Measurements from ENCODE around the gene TANC1.

The TANC1 gene

DNA sequence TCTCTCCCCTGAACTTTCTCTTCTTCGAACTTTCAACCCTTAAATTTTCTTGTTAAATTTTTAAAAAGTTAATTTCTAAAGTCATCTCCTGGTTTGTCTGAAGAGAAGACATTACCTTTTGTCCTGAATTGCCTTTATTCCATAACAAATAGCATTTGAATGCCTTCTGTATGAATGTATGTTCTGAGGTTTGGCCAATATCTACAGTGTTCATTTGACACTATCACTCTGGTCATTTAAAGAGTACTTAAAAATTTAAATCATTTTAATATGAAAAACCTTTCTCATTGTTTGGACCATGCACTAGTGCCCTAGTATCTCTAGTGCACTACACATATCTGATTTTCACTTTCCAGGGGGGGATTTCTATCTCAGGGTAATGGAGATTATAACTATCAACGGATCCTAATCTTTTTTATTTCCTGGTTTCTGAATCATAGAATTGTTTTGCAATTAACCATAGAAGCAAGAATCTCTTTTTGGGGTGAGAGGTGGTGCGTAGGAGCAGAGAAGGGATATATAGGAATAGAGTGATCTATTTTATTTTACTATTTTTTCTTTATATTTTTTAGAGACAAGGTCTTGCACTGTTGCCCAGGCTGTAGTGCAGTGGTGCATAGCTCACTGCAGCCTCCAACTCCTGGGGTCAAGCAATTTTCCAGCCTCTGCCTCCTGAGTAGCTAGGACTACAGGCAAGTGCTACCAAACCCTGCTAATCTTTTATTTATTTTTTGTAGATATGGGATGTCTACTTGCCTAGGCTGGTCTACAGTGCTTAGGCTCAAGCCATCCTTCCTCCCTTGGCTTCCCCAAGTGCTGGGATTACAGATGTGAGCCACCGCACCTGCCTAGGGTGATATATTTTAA is 25.5 kb downstream of the TANC1 start:
- DNase-seq (ENCODE audit: low read depth in 3 of 3, low spot score in 1 of 3), result no peak

DNA sequence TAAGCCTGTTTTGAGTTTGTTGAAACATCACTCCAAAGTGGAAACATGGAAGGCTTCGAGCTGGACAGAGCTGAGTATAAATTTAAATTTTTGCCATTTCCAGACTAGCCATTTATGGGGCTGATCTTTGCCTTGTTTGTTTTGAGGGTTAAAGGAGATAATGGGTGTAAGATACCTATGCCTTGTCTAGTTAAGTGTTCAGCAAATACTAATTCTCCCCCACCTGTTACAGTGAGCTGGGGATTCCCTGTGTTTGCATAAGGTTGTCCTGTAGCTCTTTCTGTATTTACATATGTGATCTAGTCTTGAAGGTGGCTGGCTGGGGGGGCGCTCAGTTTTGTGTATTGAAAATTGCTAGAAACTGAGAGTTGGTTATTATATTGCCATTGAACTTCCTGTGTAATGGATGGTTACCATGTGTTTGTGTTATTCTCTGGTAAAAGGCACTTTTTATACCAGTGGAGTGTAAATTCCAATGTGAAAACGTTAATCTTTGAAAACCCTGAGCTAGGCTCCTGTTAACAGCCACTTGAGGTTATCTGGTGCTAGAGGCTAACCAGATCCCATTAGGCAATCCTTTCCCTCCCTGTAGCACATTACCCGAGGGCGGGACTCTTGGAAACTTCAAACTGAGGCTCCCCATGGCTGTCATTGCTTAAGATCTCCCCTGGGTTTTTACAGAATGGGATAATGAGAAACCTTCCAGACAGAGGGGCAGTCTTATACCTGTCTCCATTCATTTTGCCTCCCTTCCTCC is 26.7 kb downstream of the TANC1 start:
- DNase-seq (ENCODE audit: low read depth in 3 of 3, low spot score in 1 of 3), result no peak

DNA sequence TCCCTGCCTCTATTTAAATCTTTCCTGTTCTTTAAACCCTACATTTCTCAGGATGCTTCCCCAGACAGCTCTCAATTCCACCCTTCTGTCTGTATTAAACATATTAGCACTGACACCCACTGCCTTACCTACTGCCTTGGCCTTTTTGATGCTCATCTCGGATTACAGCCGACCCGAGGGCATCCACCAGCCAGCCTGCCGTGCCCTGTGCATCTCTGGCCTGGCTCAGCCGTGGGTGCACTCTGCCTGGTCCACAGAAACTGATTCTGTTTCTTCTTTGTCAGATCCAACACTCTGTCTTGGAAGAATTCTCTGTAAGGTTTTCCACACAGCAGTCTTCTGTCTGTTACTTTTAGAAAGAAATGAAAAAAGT is 27.2 kb downstream of the TANC1 start:
- DNase-seq (ENCODE audit: low read depth in 3 of 3, low spot score in 1 of 3), result no peak

DNA sequence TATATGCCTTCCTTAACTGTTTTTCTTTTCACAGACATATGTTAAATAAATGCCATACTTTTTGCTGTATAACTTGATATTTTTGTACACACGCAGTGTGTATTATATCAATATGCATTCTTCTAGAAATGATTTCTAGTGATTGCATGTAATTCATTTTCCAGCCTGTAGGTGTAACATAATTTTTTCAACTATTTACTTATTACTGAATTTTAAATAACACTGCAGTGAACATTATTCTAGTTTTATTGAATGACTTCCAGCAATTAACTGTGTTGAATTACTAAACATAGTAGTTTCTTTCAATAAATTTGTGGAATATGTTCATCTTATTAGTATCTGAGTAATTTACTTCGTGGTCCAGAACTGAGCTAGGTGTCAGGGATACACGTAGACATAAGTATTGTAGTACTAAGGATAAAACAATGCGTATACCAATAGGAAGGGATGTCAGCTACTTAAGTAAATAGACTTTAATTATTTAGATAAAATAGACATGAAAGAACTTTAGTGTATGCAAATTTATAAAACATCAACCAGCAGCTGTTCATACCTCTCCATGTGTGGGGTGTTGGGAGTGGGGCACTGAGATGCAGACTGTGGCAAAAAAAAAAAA is 28.0 kb downstream of the TANC1 start:
- DNase-seq (ENCODE audit: low read depth in 3 of 3, low spot score in 1 of 3), result no peak

DNA sequence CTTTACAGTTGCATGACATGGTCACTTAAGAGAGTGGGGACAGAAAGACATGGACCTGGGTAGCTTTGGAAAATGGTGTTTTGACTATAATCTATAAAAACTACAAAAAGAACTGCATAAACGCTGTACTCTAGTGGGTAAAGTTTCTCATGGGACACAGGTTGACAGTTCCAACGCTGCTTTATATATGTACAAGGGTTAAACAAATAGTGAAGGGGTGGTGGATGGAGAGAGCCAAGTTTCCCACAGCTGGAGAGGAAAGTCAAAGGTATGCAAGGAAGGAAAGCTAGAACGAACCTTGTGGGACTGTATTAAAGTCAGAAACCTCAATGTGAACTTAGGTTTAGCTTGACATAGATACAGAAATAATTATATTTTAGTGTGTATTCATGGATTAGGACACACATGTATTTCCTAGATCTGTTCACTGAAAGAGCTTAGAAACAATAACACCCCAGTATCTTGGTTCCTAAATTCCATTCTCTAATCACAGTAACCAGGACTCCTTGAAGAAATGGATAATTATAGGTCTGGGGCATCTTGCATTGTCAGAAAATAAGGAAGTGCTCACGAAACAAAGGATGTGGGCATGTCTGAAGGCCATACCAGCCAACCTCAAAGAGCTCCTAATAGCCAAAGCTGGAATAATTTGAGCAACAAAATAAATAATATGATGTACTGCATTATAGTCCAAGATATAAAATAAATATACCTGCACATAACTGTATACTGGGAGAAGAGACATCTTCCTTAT is 28.8 kb downstream of the TANC1 start:
- no peak for DNase-seq (ENCODE audit: low read depth in 3 of 3, low spot score in 1 of 3)

DNA sequence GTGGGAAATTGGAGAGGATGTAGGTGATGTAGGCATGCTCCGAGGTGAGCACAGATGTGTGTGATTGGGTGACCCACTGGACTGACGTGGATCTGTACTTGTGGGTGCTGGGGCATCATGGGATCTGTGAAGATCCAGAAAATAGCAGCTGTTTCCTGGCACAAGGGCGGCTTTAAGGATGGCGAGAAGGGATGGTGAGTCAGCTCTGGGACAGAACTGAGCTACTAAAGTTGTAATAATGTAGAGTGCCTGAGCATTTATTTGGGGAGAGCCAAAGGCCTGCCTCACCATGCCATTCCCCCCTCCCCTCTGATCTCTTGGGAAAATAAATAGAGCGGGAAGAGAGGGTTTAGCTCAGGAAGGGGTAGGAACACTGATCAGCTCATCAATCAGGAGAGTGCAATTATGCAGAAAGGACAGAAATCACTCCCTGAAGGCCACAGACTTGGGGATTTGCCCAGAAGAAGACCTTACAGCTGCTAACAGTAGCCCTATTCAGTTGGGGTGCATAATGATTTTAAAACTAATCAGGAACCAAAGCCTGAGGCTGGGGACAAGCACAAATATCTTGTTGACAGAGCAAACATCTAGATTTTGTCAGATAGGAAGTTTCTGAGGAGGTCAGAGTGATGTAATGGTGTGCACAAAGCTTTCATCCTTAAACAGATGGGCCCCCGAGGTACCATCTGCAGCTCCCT is 30.3 kb downstream of the TANC1 start:
- DNase-seq (ENCODE audit: low read depth in 3 of 3, low spot score in 1 of 3), result no peak

DNA sequence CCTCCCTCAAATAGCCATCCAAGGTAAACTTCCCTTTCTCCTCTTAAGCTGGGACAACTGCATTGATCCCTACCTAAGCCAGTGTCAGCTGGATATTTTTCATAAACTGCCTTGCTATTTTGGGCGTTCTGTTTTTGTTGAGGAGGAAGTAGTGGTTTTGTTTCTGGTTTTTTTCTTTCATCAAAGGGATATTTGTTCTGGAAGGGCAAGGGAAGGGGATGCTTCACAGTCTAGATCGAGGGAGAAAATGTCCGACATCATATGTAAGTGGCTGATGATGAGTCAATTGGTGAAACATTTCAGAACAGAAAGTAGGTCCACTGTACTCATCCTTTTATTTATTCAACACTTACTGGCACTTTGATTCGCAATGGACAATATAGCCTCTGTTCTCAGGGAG is 31.0 kb downstream of the TANC1 start:
- no peak for DNase-seq (ENCODE audit: low read depth in 3 of 3, low spot score in 1 of 3)

DNA sequence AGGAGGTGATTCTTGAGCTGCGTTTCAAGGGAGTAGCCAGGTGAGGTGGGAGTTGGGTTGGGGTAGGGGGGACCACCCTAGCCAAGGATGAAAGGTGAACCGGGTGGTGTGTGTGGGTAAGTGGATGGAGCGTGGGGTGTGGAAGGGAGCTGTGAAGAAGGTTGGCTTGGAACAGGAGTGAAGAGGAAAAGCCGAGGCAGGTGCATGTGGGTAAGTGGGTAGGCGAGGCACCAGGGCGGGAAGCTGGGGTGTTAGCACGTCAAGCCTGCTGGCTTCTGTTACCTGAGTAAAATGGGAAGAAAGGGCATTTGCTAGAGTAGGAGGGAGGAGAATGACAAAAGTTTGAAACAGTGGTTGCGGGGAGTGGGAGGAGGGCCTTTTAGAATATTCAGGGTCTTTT is 31.6 kb downstream of the TANC1 start:
- no peak for DNase-seq (ENCODE audit: low read depth in 3 of 3, low spot score in 1 of 3)

DNA sequence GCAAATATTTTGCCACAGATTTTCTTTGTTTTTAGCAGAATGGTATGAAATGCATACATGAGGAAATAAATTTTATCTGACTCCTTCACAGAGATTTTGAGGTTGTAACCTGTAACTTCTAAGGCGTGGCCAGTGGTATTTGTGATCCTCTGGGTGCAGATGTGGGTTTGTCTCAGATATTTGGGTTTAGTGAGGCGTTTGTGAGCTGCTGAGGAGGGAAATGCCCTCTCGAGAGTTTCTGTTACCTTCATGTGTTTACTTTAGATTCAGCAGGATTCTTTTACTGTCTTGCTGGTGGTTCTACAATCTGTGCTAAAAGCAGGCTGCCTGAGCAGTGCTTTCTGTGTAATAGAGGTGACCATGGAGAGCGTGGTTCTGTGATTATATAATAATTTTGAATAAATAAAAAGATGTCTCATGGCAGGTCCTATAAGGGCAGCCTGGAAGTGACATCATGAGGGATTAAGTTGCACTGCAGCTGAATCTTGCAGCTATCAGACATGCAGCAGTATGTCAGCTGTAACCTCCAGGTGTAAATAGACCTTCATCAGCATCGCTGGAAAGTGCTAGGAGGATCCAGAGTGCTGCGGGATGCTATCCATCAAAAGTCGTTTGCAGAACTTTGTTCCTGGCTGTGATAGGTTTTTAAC is 34.1 kb downstream of the TANC1 start:
- no peak for DNase-seq (ENCODE audit: low read depth in 3 of 3, low spot score in 1 of 3)

DNA sequence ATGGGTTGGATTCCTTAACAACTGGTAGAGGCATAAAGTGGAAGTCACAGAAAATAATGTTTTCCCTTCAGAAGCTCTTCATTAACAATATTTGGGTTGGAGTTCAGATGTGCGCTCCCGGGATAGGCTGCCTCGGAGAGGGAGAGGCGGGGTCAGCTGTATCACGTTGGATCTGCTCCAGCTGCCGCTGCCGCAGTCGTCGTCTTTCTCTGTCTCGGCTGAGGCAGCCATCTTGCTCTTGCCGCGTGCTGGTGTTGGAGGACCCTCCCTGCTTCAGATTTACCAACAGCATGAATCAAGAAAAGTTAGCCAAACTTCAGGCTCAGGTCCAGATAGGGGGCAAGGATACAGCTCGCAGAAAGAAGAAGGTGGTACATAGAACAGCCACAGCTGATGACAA is 35.1 kb downstream of the TANC1 start:
- DNase-seq (ENCODE audit: low read depth in 3 of 3, low spot score in 1 of 3), result no peak

DNA sequence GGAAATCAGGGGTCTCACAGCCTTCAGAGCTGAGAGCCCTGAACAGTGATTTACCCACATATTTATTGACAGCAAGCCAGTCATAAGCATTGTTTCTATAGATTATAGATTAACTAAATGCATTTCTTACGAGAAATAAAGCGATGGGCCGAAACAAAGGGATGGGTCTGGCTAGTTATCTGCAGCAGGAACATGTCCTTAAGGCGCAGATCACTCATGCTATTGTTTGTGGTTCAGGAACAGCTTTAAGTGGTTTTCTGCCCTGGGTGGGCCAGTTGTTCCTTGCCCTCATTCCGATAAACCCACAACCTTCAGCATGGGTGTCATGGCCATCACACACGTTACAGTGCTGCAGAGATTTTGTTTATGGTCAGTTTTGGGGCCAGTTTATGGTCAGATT is 36.4 kb downstream of the TANC1 start:
- DNase-seq (ENCODE audit: low read depth in 3 of 3, low spot score in 1 of 3), result no peak

DNA sequence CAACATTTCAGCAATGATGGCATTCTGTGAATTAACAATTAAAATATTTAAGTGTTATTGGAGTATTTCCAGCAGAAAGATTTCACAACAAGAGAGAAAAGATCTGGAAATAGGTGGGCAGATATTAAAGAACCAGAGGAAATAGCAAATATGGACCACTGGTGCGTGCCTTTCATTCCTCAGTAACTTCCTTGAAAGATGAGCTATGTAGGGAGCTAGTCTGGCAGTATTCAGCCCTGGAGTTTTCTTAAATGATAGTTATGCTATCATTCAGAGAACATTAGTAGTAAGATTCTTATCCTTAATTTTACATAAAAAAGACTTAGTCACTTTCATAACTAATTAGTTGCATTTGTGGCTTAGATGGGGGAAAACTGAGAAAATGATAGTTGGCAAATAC is 41.5 kb downstream of the TANC1 start:
- no peak for DNase-seq (ENCODE audit: low read depth in 3 of 3, low spot score in 1 of 3)

DNA sequence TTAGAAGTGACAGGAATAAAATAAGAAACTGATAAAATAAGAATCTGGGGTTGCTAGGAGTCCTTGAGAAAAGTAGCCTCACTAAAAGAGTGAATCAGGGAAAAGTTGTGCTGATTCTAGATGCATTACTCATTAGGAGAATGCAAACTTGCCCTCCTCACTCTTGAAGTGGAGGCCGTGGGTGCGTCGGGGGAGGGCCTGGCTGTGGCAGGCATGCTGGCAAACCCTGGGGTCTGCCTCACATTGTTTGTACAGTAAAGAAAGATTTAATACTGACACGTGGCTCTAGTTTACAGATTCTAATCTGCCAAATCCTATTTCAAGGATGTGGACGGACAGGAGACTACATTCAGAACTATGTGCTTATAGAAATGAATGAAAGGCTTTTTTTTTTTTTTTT is 41.9 kb downstream of the TANC1 start:
- no peak for DNase-seq (ENCODE audit: low read depth in 3 of 3, low spot score in 1 of 3)

DNA sequence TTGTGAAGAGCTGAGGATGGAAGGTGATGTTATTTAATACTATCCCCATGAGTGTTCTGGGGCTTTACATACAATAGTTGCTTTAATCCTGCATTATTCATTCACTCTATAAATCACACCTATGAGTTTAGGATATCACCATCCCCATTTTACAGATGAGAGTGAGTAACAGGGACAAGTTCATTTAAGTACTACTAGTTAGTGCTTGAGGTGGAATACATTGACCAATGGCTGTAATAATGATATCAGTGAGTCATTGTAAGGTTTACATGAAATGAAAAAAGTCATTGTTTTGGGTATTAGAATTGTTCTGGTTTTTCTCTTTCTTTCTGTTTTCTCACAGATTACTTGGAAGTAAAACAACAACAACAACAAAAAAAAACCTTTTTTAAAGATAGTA is 42.5 kb downstream of the TANC1 start:
- no peak for DNase-seq (ENCODE audit: low read depth in 3 of 3, low spot score in 1 of 3)

DNA sequence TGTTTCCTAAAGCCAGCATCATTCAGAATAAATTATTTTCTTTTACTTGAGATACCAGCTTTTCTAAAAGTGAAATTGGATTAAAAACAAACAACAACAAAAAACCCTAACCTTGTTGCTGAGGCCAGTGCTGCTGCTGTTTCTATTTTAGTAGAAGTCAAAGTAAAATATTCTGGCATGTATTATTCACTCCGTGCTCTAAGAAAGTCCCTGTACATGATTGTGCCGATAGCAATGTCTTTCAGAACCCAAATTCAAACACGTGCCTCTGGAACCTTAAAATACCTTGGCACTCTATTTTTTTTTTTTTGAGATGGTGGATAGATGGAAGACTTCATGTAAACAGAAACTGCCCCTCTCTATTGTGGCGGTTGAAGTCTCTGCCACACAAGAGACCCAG is 43.7 kb downstream of the TANC1 start:
- DNase-seq (ENCODE audit: low read depth in 3 of 3, low spot score in 1 of 3), result no peak

DNA sequence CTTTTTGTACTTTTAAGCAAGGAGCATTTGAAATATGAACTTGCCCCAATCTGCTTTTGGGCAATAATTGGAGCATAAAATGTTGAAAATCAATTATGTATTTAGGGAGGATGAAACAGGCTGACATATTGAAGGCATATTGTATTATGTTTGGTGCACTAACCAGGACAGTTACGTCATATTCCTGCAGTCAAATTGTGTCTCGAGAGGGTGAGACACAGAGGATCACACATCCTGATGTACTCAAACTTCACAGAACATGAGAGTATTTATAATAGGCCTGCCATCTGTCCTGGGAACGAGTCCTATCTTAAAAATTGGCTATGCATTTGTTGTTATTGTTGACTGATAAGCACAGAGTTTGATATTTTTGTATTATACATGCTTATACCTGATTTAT is 44.7 kb downstream of the TANC1 start:
- DNase-seq (ENCODE audit: low read depth in 3 of 3, low spot score in 1 of 3), result no peak

DNA sequence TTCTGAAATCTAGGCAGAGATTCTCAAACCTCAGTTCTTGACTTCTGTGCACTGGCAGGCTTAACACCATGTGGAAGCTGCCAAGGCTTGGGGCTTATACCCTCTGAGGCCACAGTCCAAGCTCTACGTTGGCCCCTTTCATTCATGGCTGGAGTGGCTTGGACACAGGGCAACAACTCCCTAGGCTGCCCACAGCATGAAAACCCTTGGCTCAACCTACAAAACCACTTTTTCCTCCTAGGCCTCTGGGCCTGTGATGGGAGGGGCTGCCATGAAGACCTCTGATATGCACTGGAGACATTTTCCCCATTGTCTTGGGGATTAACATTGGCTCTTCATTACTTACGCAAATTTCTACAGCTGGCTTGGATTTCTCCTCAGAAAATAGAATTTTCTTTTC is 46.7 kb downstream of the TANC1 start:
- DNase-seq (ENCODE audit: low read depth in 3 of 3, low spot score in 1 of 3), result no peak

DNA sequence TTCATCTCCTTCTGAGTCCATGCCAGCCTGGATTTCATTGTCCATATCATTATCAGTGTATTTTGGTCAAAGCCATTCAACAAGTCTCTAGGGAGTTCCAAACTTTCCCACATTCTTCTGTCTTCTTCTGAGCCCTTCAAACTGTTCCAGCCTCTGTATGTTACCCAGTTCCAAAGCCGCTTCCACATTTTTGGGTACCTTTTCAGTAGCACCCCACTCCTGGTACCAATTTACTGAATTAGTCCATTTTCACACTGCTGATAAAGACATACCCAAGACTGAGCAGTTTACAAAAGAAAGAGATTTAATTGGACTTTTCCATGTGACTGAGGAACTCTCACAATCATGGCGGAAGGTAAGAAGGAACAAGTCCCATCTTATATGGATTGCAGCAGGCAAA is 47.4 kb downstream of the TANC1 start:
- DNase-seq (ENCODE audit: low read depth in 3 of 3, low spot score in 1 of 3), result no peak

DNA sequence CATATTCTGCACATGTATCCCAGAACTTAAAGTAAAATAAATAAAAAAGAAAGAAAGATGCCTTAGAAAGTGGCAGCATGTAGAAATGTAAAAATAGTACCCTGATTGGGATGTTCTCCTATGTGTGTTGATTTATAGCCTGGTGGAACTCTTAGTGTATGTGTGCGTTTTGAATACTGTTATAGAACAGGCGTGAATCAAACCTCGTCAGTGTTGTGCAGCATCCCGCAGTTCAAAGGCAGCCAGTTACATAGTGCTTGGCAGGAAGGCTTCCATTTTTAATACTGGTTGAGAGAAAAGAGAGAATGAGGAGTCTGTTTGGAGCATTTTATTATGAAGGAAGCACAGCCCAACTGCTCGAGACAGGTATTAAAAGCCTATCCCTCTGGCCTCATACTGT is 49.4 kb downstream of the TANC1 start:
- no peak for DNase-seq (ENCODE audit: low read depth in 3 of 3, low spot score in 1 of 3)

DNA sequence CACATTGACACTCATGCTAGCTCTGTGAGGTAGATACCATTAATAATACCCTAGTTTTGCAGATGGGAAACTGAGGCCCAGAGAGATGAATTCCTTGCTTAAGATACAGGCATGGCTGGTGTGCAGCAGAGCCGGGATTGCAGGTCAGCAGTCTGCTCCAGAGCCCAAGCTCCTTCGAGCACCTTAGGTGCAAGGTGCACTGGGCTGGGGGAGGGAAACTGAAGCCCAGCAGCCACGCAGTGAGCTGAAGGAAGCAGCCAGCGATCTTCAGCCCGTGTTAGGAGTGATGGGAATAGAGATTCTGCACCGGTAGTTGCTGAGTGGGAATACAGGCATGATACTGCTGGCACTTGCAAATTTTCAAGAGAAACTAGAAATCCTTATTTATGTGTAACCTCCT is 50.6 kb downstream of the TANC1 start:
- DNase-seq (ENCODE audit: low read depth in 3 of 3, low spot score in 1 of 3), result no peak
